ENCODE results near the gene C6orf132.

C6orf132 gene

DNA sequence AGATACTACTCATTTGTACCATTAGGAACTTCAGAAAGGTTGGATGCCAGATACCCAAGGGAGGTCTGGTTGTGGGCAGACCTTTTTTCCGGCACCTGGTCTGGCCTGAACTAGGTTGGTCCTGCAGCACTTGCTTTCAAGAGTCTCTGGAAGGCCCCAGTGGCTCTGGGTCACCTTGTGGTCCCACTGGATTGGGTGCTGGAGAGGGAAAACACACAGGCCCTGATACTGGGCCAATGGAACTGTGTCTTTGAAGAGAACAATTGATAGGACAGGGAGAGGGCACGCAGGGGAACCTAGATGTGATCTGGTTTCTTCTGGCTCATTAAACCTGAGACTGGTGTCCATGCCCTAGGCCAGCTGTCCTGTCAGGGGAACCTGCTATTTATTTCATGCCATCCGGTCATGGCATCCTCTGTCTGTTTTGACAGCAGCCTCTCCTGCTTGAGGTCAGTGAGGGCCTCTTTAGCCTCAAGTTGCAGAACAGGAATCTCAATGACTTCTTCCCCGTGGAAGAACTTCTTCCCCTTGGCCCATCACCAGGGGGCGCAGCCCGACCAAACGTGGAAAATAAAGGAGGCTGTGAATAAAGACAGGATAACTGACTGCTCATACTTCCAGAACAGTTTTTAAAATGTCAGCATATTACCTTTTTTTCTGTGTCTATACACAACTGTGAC is 67.1 kb downstream of the C6orf132 start:
- peak; percentile 36 for DNase-seq (ENCODE audit: low spot score)

- DNase-seq (ENCODE audit: low spot score), result no peak
Observed at GRCh38 chr6:42073287-42073686, 69.1 kb downstream of the C6orf132 start.

- DNase-seq (ENCODE audit: low spot score), result no peak
Observed at GRCh38 chr6:42071881-42072583, 70.4 kb downstream of the C6orf132 start.

GRCh38 chr6:42068872-42069522 is 73.4 kb downstream of the C6orf132 start:
- DNase-seq (ENCODE audit: low spot score), result no peak

DNA sequence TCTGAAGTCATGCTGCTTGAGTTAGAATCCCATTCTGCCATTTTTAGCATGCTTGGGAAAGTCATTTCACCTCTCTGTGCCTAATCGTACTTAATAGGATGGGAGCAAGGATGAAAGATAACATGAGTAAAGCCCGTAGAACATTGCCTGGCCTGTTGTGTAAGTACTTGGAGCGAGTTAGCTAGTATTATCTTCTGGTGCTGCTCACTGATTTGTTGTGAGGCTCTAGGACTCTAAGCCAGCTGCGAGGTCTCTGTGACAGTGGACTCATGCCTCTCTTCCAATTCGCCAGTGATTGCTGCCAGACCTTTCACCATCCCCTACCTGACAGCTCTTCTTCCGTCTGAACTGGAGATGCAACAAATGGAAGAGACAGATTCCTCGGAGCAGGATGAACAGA is 74.2 kb downstream of the C6orf132 start:
- DNase-seq (ENCODE audit: low spot score), result no peak

DNA sequence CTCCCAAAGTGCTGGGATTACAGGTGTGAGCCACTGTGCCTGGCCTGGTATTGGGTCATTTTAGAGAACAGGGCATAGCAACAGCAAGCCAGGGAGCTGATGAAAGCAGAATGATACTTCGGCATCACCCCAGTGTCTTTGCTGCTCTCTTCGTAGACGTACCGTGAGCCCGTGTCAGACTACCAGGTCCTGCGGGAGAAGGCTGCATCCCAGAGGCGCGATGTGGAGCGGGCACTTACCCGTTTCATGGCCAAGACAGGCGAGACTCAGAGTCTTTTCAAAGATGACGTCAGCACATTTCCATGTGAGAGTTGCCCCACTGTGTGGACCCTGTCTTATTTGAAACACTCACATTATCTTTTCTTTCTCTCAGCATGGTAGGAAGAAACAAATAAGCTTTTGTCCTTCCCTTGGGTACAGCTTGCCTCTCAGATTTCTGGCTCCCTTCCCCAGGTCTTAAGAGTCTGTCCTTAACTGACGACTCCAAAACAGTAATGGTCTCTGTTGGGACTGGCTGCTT is 76.2 kb downstream of the C6orf132 start:
- DNase-seq (ENCODE audit: low spot score), result no peak

DNA sequence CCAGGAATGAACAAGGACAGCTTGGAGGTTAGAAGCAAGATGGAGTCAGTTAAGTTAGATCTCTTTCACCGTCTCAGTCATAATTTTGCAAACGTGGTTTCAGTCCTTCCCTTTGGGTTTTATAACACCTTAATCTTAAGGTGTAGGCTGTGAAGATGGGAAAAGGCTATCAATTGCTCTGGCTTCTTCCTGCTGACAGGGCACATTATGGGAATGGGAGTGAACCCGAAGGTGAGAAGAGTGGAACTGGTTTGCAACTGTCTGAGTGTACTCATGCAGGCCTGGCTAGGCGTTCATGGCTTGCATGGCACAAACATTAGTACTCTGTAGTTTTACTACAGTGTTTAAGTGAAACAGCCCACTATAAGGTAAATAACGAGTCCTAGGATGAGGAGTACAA is 82.7 kb downstream of the C6orf132 start:
- no peak for DNase-seq (ENCODE audit: low spot score)

- no peak for DNase-seq (ENCODE audit: low spot score)
Observed at GRCh38 chr6:42053601-42054000, 88.8 kb downstream of the C6orf132 start.

DNA sequence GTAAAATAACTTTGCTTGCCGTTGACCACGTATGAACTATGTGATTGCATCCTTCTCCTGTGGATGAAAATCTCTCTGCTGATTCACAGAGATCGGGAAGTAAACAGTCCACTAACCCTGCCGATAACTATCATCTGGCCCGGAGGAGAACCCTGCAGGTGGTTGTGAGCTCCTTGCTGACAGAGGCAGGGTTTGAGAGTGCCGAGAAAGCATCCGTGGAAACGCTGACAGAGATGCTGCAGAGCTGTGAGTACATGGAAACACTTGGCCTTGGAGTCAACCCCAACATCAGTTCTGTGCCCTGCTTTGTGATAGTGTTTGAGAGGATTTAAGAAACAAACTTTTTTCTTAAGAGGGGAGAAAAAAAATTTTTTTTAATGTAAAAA is 91.2 kb downstream of the C6orf132 start:
- no peak for DNase-seq (ENCODE audit: low spot score)
